Measurements from ENCODE around the gene ADD1.

The ADD1 gene

GRCh38 chr4:2847302-2847871 lies 3.7 kb downstream of the ADD1 start:
- Mint-ChIP-seq H3K27ac (no peak overlapping the region), H3K4me1 (ENCODE audit: low read depth) (peaks cover 57% of the 10 kb centered on the region), H3K4me3 (no peak overlapping the region), H3K27me3 (ENCODE audit: low read depth) (no peaks in the 10 kb centered on the region), H3K36me3 (ENCODE audit: low read depth) (peaks cover 4% of the 10 kb centered on the region), H3K9me3 (no peaks in the 10 kb centered on the region)
- no peak for DNase-seq (ENCODE audit: low spot score)

GRCh38 chr4:2848449-2848848 lies 4.8 kb downstream of the ADD1 start:
- peaks cover 7% of the 10 kb centered on the region for H3K36me3 Mint-ChIP-seq (ENCODE audit: low read depth)
- no peak for DNase-seq (ENCODE audit: low spot score)
- peaks cover 53% of the 10 kb centered on the region for H3K4me1 Mint-ChIP-seq (ENCODE audit: low read depth)
- H3K27me3 Mint-ChIP-seq (ENCODE audit: low read depth), result no peaks in the 10 kb centered on the region
- H3K9me3 Mint-ChIP-seq, result no peaks in the 10 kb centered on the region
- no peak overlapping the region for H3K27ac Mint-ChIP-seq
- H3K4me3 Mint-ChIP-seq, result no peak overlapping the region

GRCh38 chr4:2849267-2850152 lies 5.9 kb downstream of the ADD1 start:
- H3K27ac Mint-ChIP-seq, result peak overlapping the region; percentile 6
- DNase-seq (ENCODE audit: low spot score), result no peak
- no peak overlapping the region for H3K4me3 Mint-ChIP-seq
- H3K9me3 Mint-ChIP-seq, result no peaks in the 10 kb centered on the region
- peaks cover 57% of the 10 kb centered on the region for H3K4me1 Mint-ChIP-seq (ENCODE audit: low read depth)
- H3K27me3 Mint-ChIP-seq (ENCODE audit: low read depth), result no peaks in the 10 kb centered on the region
- peaks cover 9% of the 10 kb centered on the region for H3K36me3 Mint-ChIP-seq (ENCODE audit: low read depth)

- Mint-ChIP-seq H3K9me3 (no peaks in the 10 kb centered on the region), H3K4me3 (peak overlapping the region; percentile 29), H3K4me1 (ENCODE audit: low read depth) (peaks cover 48% of the 10 kb centered on the region), H3K27me3 (ENCODE audit: low read depth) (no peaks in the 10 kb centered on the region), H3K36me3 (ENCODE audit: low read depth) (peaks cover 21% of the 10 kb centered on the region), H3K27ac (peak overlapping the region; percentile 56)
- no peak for DNase-seq (ENCODE audit: low spot score)
Observed at GRCh38 chr4:2850966-2851798, 7.5 kb downstream of the ADD1 start.

GRCh38 chr4:2852481-2852921 lies 8.9 kb downstream of the ADD1 start:
- no peaks in the 10 kb centered on the region for H3K9me3 Mint-ChIP-seq
- H3K4me1 Mint-ChIP-seq (ENCODE audit: low read depth), result peaks cover 46% of the 10 kb centered on the region
- H3K4me3 Mint-ChIP-seq, result peak overlapping the region; percentile 50

GRCh38 chr4:2855584-2855983 lies 11.9 kb downstream of the ADD1 start:
- no peak for DNase-seq (ENCODE audit: low spot score)
- H3K4me1 Mint-ChIP-seq (ENCODE audit: low read depth), result peaks cover 52% of the 10 kb centered on the region
- no peak overlapping the region for H3K4me3 Mint-ChIP-seq
- H3K27ac Mint-ChIP-seq, result no peak overlapping the region
- peaks cover 36% of the 10 kb centered on the region for H3K36me3 Mint-ChIP-seq (ENCODE audit: low read depth)
- no peaks in the 10 kb centered on the region for H3K9me3 Mint-ChIP-seq
- H3K27me3 Mint-ChIP-seq (ENCODE audit: low read depth), result no peaks in the 10 kb centered on the region

More at GRCh38 chr4:2852481-2852921, 8.9 kb downstream of the ADD1 start:
- Mint-ChIP-seq H3K36me3 (ENCODE audit: low read depth) (peaks cover 28% of the 10 kb centered on the region), H3K27ac (peak overlapping the region; percentile 36), H3K27me3 (ENCODE audit: low read depth) (no peaks in the 10 kb centered on the region)
- no peak for DNase-seq (ENCODE audit: low spot score)

GRCh38 chr4:2856266-2856665 lies 12.6 kb downstream of the ADD1 start:
- no peaks in the 10 kb centered on the region for H3K27me3 Mint-ChIP-seq (ENCODE audit: low read depth)
- peaks cover 50% of the 10 kb centered on the region for H3K4me1 Mint-ChIP-seq (ENCODE audit: low read depth)
- no peak overlapping the region for H3K27ac Mint-ChIP-seq
- no peak for DNase-seq (ENCODE audit: low spot score)
- no peaks in the 10 kb centered on the region for H3K9me3 Mint-ChIP-seq
- H3K4me3 Mint-ChIP-seq, result no peak overlapping the region
- H3K36me3 Mint-ChIP-seq (ENCODE audit: low read depth), result peaks cover 40% of the 10 kb centered on the region

- DNase-seq (ENCODE audit: low spot score), result no peak
- no peaks in the 10 kb centered on the region for H3K9me3 Mint-ChIP-seq
- peaks cover 43% of the 10 kb centered on the region for H3K4me1 Mint-ChIP-seq (ENCODE audit: low read depth)
- H3K4me3 Mint-ChIP-seq, result no peak overlapping the region
- no peaks in the 10 kb centered on the region for H3K27me3 Mint-ChIP-seq (ENCODE audit: low read depth)
- H3K27ac Mint-ChIP-seq, result no peak overlapping the region
- H3K36me3 Mint-ChIP-seq (ENCODE audit: low read depth), result peaks cover 38% of the 10 kb centered on the region
Observed at GRCh38 chr4:2857349-2857927, 13.8 kb downstream of the ADD1 start.

GRCh38 chr4:2858451-2859217 lies 15.0 kb downstream of the ADD1 start:
- no peak for DNase-seq (ENCODE audit: low spot score)
- H3K36me3 Mint-ChIP-seq (ENCODE audit: low read depth), result peaks cover 33% of the 10 kb centered on the region
- no peak overlapping the region for H3K4me3 Mint-ChIP-seq
- no peaks in the 10 kb centered on the region for H3K9me3 Mint-ChIP-seq
- H3K27me3 Mint-ChIP-seq (ENCODE audit: low read depth), result no peaks in the 10 kb centered on the region
- H3K4me1 Mint-ChIP-seq (ENCODE audit: low read depth), result peaks cover 46% of the 10 kb centered on the region
- H3K27ac Mint-ChIP-seq, result no peak overlapping the region

GRCh38 chr4:2859514-2859913 lies 15.9 kb downstream of the ADD1 start:
- Mint-ChIP-seq H3K27me3 (ENCODE audit: low read depth) (no peaks in the 10 kb centered on the region), H3K4me1 (ENCODE audit: low read depth) (peaks cover 41% of the 10 kb centered on the region), H3K9me3 (no peaks in the 10 kb centered on the region), H3K27ac (peak overlapping the region; percentile 50), H3K36me3 (ENCODE audit: low read depth) (peaks cover 31% of the 10 kb centered on the region), H3K4me3 (no peak overlapping the region)
- no peak for DNase-seq (ENCODE audit: low spot score)

- Mint-ChIP-seq H3K27me3 (ENCODE audit: low read depth) (no peaks in the 10 kb centered on the region), H3K9me3 (no peaks in the 10 kb centered on the region), H3K4me1 (ENCODE audit: low read depth) (peaks cover 45% of the 10 kb centered on the region), H3K36me3 (ENCODE audit: low read depth) (peaks cover 21% of the 10 kb centered on the region), H3K4me3 (no peak overlapping the region), H3K27ac (no peak overlapping the region)
- DNase-seq (ENCODE audit: low spot score), result no peak
Observed at GRCh38 chr4:2860391-2861348, 17.0 kb downstream of the ADD1 start.

GRCh38 chr4:2861631-2862436 lies 18.2 kb downstream of the ADD1 start:
- H3K9me3 Mint-ChIP-seq, result no peaks in the 10 kb centered on the region
- H3K27ac Mint-ChIP-seq, result no peak overlapping the region
- peaks cover 44% of the 10 kb centered on the region for H3K4me1 Mint-ChIP-seq (ENCODE audit: low read depth)
- no peak for DNase-seq (ENCODE audit: low spot score)
- no peaks in the 10 kb centered on the region for H3K27me3 Mint-ChIP-seq (ENCODE audit: low read depth)
- H3K36me3 Mint-ChIP-seq (ENCODE audit: low read depth), result peaks cover 17% of the 10 kb centered on the region
- no peak overlapping the region for H3K4me3 Mint-ChIP-seq

Measured in T-helper 2 cell treated with Interferon-gamma antibody and Interleukin-4, amounts not matched to agents 5 μg/mL and 100 μg/mL, for 36 hours (primary cell).